Activated T-helper 1 cell treated with anti-CD3 and anti-CD28 coated beads, Interleukin-2, amount 50 U/mL, for 16 hours (primary cell): ENCODE results near the gene GRAPL.
"Not testable (repeated sequence)": the region's sequence is repeated elsewhere in the genome, so short reads cannot be mapped to it uniquely, and the experiment has no call there.

Experiments used
- DNase-seq, 2 donors: peaks; one replicate each; pipeline ENCODE4 v3.0.0-alpha.2; 2020; ENCODE audit warnings: low read depth in 1 of 2, low spot score in 1 of 2

The GRAPL gene

DNA sequence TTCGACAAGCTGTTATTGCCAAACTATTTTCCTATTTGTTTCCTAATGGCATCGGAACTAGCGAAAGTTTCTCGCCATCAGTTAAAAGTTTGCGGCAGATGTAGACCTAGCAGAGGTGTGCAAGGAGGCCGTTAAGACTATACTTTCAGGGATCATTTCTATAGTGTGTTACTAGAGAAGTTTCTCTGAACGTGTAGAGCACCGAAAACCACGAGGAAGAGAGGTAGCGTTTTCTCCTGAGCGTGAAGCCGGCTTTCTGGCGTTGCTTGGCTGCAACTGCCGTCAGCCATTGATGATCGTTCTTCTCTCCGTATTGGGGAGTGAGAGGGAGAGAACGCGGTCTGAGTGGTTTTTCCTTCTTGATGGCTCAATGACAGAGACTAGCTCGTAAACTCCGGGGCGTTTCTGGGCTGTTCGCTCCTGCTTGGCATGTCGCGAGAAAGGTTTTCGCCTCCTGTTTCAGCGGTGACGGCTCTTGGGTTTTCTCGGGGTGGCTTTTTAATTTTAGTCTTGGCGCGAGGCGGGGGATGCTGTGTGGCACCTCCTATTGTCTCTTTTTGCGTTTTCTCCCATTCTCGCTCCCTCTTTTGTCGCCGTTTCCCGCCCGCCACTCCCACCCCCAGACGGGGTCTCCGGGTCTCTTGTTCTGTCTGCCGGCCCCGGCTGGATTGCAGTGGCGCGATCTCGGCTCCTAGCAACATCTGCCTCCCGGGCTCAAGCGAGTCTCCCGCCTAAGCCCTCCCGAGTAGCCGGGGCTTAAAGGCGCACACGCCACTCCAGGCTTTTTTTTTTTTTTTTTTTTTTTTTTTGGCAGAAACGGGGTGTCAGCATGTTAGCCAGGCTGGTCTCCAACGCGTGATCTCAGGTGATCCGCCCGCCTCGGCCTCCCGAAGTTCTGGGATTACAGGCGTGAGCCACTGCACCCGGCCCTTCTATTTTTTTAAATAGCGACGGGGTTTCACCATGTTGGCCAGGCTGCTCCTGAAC, 60.8 kb downstream of the GRAPL start:
- DNase-seq, result not testable (repeated sequence)

GRCh38 chr17:19188870-19189708, 61.7 kb downstream of the GRAPL start:
- not testable (repeated sequence) for DNase-seq

DNA sequence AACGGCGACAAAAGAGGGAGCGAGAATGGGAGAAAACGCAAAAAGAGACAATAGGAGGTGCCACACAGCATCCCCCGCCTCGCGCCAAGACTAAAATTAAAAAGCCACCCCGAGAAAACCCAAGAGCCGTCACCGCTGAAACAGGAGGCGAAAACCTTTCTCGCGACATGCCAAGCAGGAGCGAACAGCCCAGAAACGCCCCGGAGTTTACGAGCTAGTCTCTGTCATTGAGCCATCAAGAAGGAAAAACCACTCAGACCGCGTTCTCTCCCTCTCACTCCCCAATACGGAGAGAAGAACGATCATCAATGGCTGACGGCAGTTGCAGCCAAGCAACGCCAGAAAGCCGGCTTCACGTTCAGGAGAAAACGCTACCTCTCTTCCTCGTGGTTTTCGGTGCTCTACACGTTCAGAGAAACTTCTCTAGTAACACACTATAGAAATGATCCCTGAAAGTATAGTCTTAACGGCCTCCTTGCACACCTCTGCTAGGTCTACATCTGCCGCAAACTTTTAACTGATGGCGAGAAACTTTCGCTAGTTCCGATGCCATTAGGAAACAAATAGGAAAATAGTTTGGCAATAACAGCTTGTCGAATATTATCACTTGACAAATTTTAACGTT, 62.5 kb downstream of the GRAPL start:
- not testable (repeated sequence) for DNase-seq

DNA sequence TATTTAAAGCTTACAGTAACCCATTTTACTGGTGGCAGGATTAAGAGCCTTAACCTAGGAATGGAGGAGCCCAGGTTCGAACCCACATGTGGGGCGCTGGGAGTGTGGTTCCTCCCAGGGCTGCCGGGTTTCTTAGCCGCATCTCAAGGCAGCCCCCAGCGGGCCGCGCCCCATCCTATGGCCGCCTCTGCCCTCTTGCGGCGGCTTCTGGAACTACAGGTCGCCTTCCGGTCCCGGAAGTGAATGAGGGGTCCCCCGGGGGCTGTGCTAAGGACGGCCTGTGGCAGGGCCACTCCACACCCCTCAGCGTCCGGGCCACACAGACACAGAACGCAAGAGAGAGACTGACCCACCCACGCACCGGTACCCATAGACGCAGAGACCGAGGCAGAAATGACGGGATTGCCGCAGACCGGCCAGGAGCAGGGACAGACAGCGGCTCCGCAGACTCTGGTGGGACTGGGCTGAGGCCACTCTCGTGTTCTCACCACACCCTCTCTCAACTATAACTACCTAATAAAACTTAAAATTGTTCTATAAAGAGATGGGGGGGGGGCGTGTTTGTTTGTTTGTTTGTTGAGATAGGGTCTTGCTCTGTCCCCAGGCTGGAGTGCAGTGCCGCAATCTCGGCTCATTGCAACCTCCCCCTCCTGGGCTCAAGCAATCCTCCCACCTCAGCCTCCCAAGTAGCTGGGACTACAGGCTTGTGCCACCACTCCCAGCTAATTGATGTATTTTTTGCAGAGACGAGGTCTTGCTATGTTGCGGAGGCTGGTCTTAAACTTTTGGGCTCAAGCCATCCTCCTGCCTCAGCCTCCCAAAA, 69.2 kb downstream of the GRAPL start:
- DNase-seq, result not testable (repeated sequence)

DNA sequence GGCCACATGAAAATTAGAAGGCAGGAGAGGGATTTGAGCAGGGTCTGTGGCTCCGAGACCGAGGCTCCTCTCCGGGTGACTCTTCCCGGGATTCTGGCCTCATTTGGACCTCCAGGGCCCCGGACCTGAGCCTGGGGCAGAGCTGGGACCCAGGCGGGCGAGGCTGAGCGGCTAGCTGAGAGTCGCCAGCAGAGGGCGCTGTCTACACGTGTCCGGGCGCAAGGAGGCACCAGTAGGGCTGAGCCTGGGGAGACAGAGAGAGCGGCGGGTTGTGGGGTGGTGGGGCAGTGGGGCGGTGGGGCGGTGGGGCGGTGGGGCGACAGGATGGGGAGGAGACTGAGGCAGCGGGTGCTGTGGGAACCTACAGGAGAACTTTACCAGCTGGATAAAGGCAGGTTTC, 75.1 kb downstream of the GRAPL start:
- not testable (repeated sequence) for DNase-seq

GRCh38 chr17:19203429-19203828, 76.0 kb downstream of the GRAPL start:
- DNase-seq, result not testable (repeated sequence)
